H7 (cell line): ENCODE data around the gene LGSN. TPM values are rescaled to one million over a fixed set of nuclear protein-coding genes. Genes with fewer than 3 reads are reported as not detected.
"Not testable (repeated sequence)": the region's sequence is repeated elsewhere in the genome, so short reads cannot be mapped to it uniquely, and the experiment has no call there.

Experiments
- DNase-seq: peaks from one replicate; pipeline ENCODE4 v3.0.0; 2012
- H3K27me3 ChIP-seq: 2 replicates; pipeline ENCODE4 v1.6.0; 2011; ENCODE audit warnings: mild to moderate bottlenecking, low read length; ENCODE audit not compliant: control insufficient read depth, insufficient read depth
- H3K36me3 ChIP-seq: replicated peaks from 2 replicates; pipeline ENCODE4 v1.5.1; 2011; ENCODE audit warnings: low read length; ENCODE audit not compliant: control insufficient read depth, insufficient read depth
- H3K4me3 ChIP-seq: 2 replicates; pipeline ENCODE4 v1.5.1; 2011; ENCODE audit warnings: low read depth, mild to moderate bottlenecking, control low read depth, low read length, moderate library complexity; ENCODE audit not compliant: insufficient read depth
- total RNA-seq: library from RNA; depleted of rRNA; stranded (reverse); fragments of >200 nt; shearing (Covaris generic); gene quantifications from 2 replicates; pipeline ENCODE4 v1.2.3, GENCODE V29; 2014; rRNA removed

Gene LGSN
- total RNA-seq, 1 experiment from 2014 or later, result 0.17 TPM

GRCh38 chr6:63236398-63236817 is 83.4 kb downstream of the LGSN start:
- peak; percentile 9 for DNase-seq
- Histone ChIP-seq H3K27me3 (no peaks in the 10 kb centered on the region), H3K36me3 (no peaks in the 10 kb centered on the region), H3K4me3 (no peak overlapping the region)

GRCh38 chr6:63230511-63230910 is 89.3 kb downstream of the LGSN start:
- DNase-seq, H3K36me3 ChIP-seq, H3K4me3 ChIP-seq, H3K27me3 ChIP-seq: not testable (repeated sequence)

GRCh38 chr6:63230027-63230426 is 89.8 kb downstream of the LGSN start:
- not testable (repeated sequence) for DNase-seq, H3K27me3 ChIP-seq, H3K36me3 ChIP-seq, H3K4me3 ChIP-seq

GRCh38 chr6:63227928-63228894 is 91.6 kb downstream of the LGSN start:
- not testable (repeated sequence) for H3K27me3 ChIP-seq, H3K4me3 ChIP-seq, H3K36me3 ChIP-seq, DNase-seq

GRCh38 chr6:63225987-63226386 is 93.8 kb downstream of the LGSN start:
- H3K36me3 ChIP-seq, DNase-seq, H3K27me3 ChIP-seq, H3K4me3 ChIP-seq: not testable (repeated sequence)

Other genes starting within 250 kb of the LGSN start
- 0.80 and 2.0 TPM in 2 replicates for gene FKBP1C, start 108.5 kb downstream of the LGSN start, total RNA-seq